Fibroblast of pulmonary artery (primary cell): ENCODE results near the gene RASAL2.
A peak's percentile ranks its signal among the peaks of the same experiment; 100 is the strongest.

Source experiments
- DNase-seq: peaks from one replicate; pipeline ENCODE4 v3.0.0-alpha.2; 2010; ENCODE audit warnings: low read depth
- H3K4me3 ChIP-seq: replicated peaks from 2 replicates; pipeline ENCODE4 v1.5.1; 2011; ENCODE audit warnings: low read depth, mild to moderate bottlenecking, control low read depth, low read length, moderate library complexity
- CTCF ChIP-seq: IDR thresholded peaks from 2 replicates; pipeline ENCODE4 v1.5.1; 2011; ENCODE audit warnings: mild to moderate bottlenecking, control low read depth, low read length, inconsistent platforms; ENCODE audit errors: missing control alignments

The RASAL2 gene

GRCh38 chr1:178467837-178468236 lies 373.9 kb downstream of the RASAL2 start:
- H3K4me3 ChIP-seq = no peak overlapping the region
- TF ChIP-seq CTCF = no peak
- no peak for DNase-seq

DNA sequence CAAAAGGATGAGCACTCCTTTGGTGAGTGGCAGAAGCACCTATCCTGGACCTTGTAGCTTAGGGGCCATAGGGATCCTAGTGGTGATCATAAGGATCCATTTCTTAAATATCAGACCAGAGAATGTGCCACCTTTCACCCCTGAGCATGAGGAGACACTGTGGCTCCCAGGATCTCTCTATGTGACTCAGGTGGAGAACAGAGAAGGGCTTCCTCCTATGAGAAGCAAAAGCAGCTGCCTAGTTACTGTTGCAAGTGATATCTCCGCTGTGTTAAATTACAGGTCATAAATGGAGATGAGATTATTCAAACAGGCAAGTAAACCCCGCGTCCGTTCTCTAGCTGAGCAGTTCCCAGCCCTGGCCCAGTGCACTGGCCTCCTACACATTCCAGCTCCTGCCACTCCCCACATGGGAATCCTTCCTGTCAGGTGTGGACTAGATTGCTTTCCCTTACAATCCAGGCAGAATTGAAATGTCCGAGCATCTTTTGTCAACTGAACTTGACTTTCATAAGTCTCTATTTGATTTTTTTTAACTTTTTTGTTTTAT lies 376.6 kb downstream of the RASAL2 start:
- TF ChIP-seq CTCF = no peak
- no peak overlapping the region for H3K4me3 ChIP-seq
- DNase-seq = peak; percentile 16

DNA sequence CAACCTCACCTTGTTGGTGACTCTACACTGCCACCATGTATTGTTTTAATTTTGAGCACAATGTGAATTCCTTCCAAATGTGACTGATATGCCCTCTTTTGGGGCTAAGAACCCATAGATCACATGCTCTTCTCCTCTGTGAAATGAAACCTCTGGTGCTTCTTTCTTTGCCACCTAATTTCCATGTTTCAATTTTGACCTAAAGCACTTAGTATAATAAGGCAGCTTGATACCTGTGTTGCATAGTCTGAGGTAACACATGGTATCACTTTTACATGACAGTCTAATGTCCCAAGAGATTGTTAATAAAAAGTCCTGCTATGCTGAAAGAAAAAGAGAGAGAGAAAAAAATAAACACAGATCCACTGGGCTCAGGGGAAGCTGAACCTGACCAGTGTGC lies 378.6 kb downstream of the RASAL2 start:
- no peak for TF ChIP-seq CTCF
- no peak for DNase-seq
- H3K4me3 ChIP-seq = no peak overlapping the region

GRCh38 chr1:178477373-178477772 lies 383.5 kb downstream of the RASAL2 start:
- TF ChIP-seq CTCF = no peak
- no peak for DNase-seq
- no peak overlapping the region for H3K4me3 ChIP-seq

GRCh38 chr1:178477841-178478240 lies 383.9 kb downstream of the RASAL2 start:
- no peak for TF ChIP-seq CTCF
- no peak for DNase-seq
- no peak overlapping the region for H3K4me3 ChIP-seq

DNA sequence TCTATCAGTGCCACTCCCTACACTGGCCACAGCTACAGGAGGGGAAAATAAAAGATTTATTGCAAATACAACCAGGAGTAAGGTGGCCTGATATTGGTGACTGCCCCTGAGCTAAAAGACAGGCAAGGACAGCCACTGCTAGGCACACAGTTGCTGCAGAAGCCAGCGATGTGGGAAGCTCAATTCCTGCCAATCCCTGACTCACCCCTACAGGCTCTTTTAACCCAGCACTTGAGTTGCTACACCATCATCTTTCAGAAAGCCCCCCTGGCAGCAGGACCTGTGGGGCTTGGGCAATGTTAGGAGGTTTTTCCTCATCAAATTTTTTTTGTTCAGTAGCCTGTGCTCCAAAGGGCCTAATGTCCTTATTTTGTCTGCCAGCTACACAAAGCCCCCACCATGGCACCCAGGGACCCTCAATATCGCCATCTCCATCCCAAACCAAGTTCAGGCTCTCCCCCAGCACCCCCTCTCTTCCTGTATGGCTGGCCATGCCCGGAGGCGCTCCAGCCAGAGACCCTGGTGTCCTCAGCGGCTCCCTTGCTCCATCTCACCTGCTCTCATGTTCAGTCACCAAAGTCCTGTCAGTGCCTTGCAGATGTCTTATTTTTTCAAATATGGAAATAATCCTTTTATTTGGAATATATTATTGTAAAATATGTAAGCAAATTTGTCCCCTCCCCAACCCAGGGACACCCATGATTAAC lies 389.5 kb downstream of the RASAL2 start:
- no peak for TF ChIP-seq CTCF
- DNase-seq = no peak
- H3K4me3 ChIP-seq = no peak overlapping the region

GRCh38 chr1:178484698-178485225 lies 390.9 kb downstream of the RASAL2 start:
- no peak for DNase-seq
- no peak for TF ChIP-seq CTCF
- no peak overlapping the region for H3K4me3 ChIP-seq
